Measurements from ENCODE around the gene PRICKLE4.
A peak's percentile ranks its signal among the peaks of the same experiment; 100 is the strongest.

PRICKLE4 gene

DNA sequence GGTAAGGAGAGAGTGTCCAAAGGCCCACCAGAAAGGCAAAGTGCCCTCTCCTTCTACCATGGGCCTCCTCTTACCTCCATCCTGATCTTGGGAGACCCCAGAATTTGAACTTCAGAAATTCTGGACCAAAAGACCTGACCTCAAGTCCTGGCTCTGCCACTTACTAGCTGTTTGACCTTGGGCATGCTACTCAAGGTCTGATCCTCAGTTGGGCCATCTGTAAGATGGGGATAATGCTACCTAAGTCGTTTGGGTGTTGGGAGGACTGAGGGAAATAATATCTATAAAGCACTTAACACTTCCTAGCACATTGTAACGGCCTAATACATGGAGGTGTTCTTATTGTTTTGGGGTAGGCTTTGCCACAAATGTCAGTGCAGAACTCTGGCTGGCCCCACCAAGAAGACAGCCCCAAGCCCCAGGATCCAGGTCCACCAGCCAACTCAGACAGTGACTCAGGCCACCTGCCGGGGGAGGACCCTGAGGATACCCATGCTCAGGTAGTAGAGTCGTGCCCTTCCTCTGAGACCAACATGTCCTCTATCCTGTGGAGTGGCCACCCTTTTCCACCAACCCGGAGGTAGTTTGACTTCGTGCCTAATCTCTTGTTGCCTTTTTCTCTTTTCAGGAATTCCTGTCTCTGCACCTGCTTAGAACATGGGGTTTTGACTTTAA, 2.7 kb downstream of the PRICKLE4 start:
- H3K4me3 ChIP-seq (ENCODE audit: control insufficient read depth, low read depth, low read length): no peak overlapping the region
- no peak for DNase-seq (ENCODE audit: low read depth)
- TF ChIP-seq, protein P1, sequence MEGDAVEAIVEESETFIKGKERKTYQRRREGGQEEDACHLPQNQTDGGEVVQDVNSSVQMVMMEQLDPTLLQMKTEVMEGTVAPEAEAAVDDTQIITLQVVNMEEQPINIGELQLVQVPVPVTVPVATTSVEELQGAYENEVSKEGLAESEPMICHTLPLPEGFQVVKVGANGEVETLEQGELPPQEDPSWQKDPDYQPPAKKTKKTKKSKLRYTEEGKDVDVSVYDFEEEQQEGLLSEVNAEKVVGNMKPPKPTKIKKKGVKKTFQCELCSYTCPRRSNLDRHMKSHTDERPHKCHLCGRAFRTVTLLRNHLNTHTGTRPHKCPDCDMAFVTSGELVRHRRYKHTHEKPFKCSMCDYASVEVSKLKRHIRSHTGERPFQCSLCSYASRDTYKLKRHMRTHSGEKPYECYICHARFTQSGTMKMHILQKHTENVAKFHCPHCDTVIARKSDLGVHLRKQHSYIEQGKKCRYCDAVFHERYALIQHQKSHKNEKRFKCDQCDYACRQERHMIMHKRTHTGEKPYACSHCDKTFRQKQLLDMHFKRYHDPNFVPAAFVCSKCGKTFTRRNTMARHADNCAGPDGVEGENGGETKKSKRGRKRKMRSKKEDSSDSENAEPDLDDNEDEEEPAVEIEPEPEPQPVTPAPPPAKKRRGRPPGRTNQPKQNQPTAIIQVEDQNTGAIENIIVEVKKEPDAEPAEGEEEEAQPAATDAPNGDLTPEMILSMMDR (IDR thresholded peaks at IDR 0.05; ENCODE audit: control insufficient read depth, insufficient read depth, low read depth, low read length, missing control alignments): no peak

- H3K4me3 ChIP-seq (ENCODE audit: control insufficient read depth, low read depth, low read length): no peak overlapping the region
- DNase-seq (ENCODE audit: low read depth): no peak
- TF ChIP-seq, protein P1 (IDR thresholded peaks at IDR 0.05; ENCODE audit: control insufficient read depth, insufficient read depth, low read depth, low read length, missing control alignments): no peak
Measured at GRCh38 chr6:41784581-41785171, 4.1 kb downstream of the PRICKLE4 start.

DNA sequence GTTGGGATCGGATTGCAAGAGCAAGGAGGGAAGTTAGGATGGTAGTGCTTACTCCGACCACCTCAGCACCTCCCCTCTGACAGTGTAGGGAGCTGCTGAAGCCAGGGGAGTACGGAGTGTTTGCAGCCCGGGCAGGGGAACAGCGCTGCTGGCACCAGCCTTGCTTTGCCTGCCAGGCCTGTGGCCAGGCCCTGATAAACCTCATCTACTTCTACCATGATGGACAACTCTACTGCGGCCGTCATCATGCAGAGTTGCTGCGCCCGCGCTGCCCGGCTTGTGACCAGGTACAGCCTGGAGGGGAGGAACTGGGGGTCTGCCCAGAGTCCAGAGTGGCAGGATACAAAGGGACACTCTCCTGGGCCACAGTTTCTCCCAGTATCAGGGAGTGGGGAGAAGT, 4.7 kb downstream of the PRICKLE4 start:
- no peak for DNase-seq (ENCODE audit: low read depth)
- TF ChIP-seq, protein P1 (IDR thresholded peaks at IDR 0.05; ENCODE audit: control insufficient read depth, insufficient read depth, low read depth, low read length, missing control alignments): no peak
- H3K4me3 ChIP-seq (ENCODE audit: control insufficient read depth, low read depth, low read length): no peak overlapping the region

DNA sequence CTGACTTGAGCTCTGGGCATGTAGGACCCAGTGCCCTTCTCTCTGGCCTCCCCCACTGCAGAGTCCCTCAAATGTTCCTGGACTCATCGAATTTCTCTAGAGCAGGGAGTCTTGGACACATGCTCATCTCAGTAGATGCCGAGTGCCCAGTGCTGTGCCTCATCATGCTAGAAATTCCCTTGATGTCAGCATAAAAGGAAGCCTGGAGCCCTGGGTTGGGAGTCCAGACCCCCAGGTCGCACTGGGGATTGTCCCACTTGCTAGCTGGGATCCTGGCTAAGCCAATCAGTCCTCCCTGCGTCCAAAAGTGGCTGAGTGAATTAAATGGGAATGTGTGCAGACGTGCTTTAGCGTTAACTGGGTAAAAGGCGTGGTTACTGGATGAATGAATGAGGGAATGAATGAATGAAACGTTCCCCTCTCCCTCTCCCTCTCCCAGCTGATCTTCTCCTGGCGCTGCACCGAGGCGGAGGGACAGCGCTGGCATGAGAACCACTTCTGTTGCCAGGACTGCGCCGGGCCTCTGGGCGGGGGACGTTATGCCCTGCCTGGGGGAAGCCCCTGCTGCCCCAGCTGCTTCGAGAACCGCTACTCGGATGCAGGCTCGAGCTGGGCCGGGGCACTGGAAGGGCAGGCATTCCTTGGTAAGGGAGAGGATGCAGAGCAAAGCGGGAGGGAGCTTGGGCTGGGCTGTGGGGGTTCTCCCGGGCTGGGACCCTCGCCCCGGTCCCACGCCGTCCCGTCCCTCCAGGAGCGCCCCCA, 5.3 kb downstream of the PRICKLE4 start:
- TF ChIP-seq, protein P1 (IDR thresholded peaks at IDR 0.05; ENCODE audit: control insufficient read depth, insufficient read depth, low read depth, low read length, missing control alignments): no peak
- H3K4me3 ChIP-seq (ENCODE audit: control insufficient read depth, low read depth, low read length): peak overlapping the region; percentile 86
- no peak for DNase-seq (ENCODE audit: low read depth)

GRCh38 chr6:41786451-41787218, 6.1 kb downstream of the PRICKLE4 start:
- H3K4me3 ChIP-seq (ENCODE audit: control insufficient read depth, low read depth, low read length): peak overlapping the region; percentile 86
- DNase-seq (ENCODE audit: low read depth): no peak
- TF ChIP-seq, protein P1 (IDR thresholded peaks at IDR 0.05; ENCODE audit: control insufficient read depth, insufficient read depth, low read depth, low read length, missing control alignments): peak; percentile 56

DNA sequence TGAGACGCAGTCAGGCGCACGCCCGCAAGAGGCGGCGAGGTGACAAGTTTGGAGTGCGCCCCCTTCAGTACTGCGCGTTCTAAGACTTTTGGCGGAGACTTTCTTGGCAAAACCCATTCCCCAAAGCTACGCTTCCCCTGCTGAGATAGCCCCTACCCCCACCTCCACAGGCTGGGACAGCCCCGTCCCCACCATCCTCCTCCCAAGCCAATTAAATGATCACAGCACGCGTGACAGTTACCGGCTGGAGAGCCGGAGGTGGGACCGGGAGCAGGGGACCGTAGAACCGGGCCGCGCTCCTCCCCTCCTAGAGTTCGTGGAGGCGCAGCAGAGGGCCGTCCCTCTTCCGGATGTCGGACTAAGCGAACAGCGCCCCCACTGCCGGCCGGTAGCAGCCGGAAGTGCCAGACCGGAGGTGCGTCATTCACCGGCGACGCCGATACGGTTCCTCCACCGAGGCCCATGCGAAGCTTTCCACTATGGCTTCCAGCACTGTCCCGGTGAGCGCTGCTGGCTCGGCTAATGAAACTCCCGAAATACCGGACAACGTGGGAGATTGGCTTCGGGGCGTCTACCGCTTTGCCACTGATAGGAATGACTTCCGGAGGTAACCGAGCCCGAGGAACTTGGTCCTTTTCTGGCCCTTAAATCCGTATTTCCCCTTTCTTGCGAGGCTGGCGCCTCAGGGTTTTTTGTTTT, 6.8 kb downstream of the PRICKLE4 start, which contains the start of gene TOMM6:
Gene TOMM6, plus strand, starts transcription at position 476 of the 699 bp plus-strand sequence. Its CDS starts 4 bp downstream, at position 480.
- TF ChIP-seq, protein P1 (IDR thresholded peaks at IDR 0.05; ENCODE audit: control insufficient read depth, insufficient read depth, low read depth, low read length, missing control alignments): peak; percentile 91
- peak within 1 kb of the TSS; percentile 86 for H3K4me3 ChIP-seq (ENCODE audit: control insufficient read depth, low read depth, low read length)
- DNase-seq (ENCODE audit: low read depth): peak; percentile 71
